ENCODE measurements around the gene WSB2.
"Not testable (repeated sequence)": the region's sequence is repeated elsewhere in the genome, so short reads cannot be mapped to it uniquely, and the experiment has no call there.

WSB2 gene

DNA sequence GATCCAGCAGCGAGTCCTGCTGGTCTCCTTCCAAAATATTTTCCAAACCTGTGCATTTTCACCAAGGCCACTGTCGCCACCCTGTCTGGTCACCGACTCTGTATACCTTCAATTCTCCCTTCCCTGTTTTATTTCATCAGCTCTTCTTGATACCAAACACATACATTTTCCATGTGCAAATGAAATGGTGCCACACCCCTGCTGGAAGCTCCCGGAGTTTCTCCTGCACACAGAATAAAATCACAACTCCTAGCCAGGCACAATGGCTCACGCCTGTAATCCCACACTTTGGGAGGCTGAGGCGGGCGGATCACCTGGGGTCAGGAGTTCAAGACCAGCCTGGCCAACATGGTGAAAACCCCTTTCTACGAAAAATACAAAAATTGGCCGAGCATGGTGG, 28.8 kb upstream of the WSB2 start:
- no peaks in the 10 kb centered on the region for H3K36me3 ChIP-seq (ENCODE audit: insufficient read depth)
- no peaks in the 10 kb centered on the region for H4K20me1 ChIP-seq (ENCODE audit: insufficient read depth)
- no peak for TF ChIP-seq CTCF (conservative IDR thresholded peaks at IDR 0.05; ENCODE audit: low read depth, low read length)
- H3K4me1 ChIP-seq (ENCODE audit: low read depth, poor library complexity, severe bottlenecking): no peaks in the 10 kb centered on the region
- H3K79me2 ChIP-seq (ENCODE audit: insufficient read depth, low read depth): no peaks in the 10 kb centered on the region
- no peak overlapping the region for H3K27ac ChIP-seq
- no peak overlapping the region for H3K4me3 ChIP-seq (IDR thresholded peaks at IDR 0.05; ENCODE audit: insufficient read depth, low read depth, low read length)
- no peak overlapping the region for H3K4me2 ChIP-seq
- no peak overlapping the region for H2AFZ ChIP-seq (ENCODE audit: low read depth)
- no peak overlapping the region for H3K9ac ChIP-seq
- H3K27me3 ChIP-seq (ENCODE audit: insufficient read depth, low read depth): no peaks in the 10 kb centered on the region

GRCh38 chr12:118082161-118082560, 21.2 kb upstream of the WSB2 start:
- Histone ChIP-seq H3K79me2 (ENCODE audit: insufficient read depth, low read depth) (no peaks in the 10 kb centered on the region), H3K4me3 (IDR thresholded peaks at IDR 0.05; ENCODE audit: insufficient read depth, low read depth, low read length) (no peak overlapping the region), H3K27me3 (ENCODE audit: insufficient read depth, low read depth) (no peaks in the 10 kb centered on the region), H3K9ac (no peak overlapping the region), H3K27ac (no peak overlapping the region), H3K4me2 (no peak overlapping the region), H4K20me1 (ENCODE audit: insufficient read depth) (no peaks in the 10 kb centered on the region), H3K36me3 (ENCODE audit: insufficient read depth) (no peaks in the 10 kb centered on the region), H2AFZ (ENCODE audit: low read depth) (no peak overlapping the region), H3K4me1 (ENCODE audit: low read depth, poor library complexity, severe bottlenecking) (no peaks in the 10 kb centered on the region)
- no peak for TF ChIP-seq CTCF (conservative IDR thresholded peaks at IDR 0.05; ENCODE audit: low read depth, low read length)

DNA sequence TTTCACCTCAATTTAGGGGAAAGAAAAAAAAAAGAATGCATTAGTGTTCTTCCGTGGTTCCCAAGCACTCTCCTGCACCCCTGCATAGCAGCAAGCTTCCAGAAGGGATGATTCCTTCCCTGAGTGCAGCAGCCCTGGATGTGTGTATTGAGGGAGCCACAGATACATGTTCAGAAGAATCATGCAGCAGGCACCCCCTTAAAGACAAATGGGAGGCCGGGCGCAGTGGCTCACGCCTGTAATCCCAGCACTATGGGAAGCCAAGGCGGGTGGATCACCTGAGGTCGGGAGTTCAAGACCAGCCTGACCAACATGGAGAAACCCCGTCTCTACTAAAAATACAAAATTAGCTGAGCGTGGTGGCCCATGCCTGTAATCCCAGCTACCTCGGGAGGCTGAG, 20.5 kb upstream of the WSB2 start:
- not testable (repeated sequence) for H3K4me2 ChIP-seq; H3K27me3 ChIP-seq (ENCODE audit: insufficient read depth, low read depth); H3K36me3 ChIP-seq (ENCODE audit: insufficient read depth); H4K20me1 ChIP-seq (ENCODE audit: insufficient read depth); H3K4me1 ChIP-seq (ENCODE audit: low read depth, poor library complexity, severe bottlenecking); H3K9ac ChIP-seq; H3K27ac ChIP-seq; H3K79me2 ChIP-seq (ENCODE audit: insufficient read depth, low read depth); H3K4me3 ChIP-seq (IDR thresholded peaks at IDR 0.05; ENCODE audit: insufficient read depth, low read depth, low read length); H2AFZ ChIP-seq (ENCODE audit: low read depth)

DNA sequence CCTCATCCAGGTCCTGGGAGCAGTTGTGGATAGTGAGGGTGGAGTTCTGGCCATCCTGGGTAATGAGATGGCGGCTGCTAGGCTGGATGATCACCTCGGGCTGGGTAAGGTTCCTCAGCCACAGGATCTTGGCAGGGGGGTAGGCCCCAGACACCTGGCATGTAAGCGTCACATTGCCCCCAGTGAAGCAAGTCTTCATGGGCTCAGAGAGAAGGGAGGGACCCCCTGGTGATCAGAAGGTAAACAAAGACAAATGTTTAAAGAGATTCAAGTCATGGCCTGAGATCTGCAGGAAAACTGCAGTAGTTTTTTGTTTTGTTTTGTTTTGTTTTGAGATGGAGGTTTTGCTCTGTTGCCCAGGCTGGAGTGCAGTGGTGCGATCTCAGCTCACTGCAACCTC, 12.8 kb upstream of the WSB2 start:
- Histone ChIP-seq H4K20me1 (ENCODE audit: insufficient read depth) (no peaks in the 10 kb centered on the region), H3K4me3 (IDR thresholded peaks at IDR 0.05; ENCODE audit: insufficient read depth, low read depth, low read length) (no peak overlapping the region), H3K27ac (no peak overlapping the region), H3K36me3 (ENCODE audit: insufficient read depth) (no peaks in the 10 kb centered on the region), H3K4me2 (no peak overlapping the region), H3K9ac (no peak overlapping the region), H3K79me2 (ENCODE audit: insufficient read depth, low read depth) (no peaks in the 10 kb centered on the region), H2AFZ (ENCODE audit: low read depth) (no peak overlapping the region), H3K27me3 (ENCODE audit: insufficient read depth, low read depth) (no peaks in the 10 kb centered on the region), H3K4me1 (ENCODE audit: low read depth, poor library complexity, severe bottlenecking) (no peaks in the 10 kb centered on the region)
- no peak for TF ChIP-seq CTCF (conservative IDR thresholded peaks at IDR 0.05; ENCODE audit: low read depth, low read length)

GRCh38 chr12:118070650-118071049, 9.7 kb upstream of the WSB2 start:
- no peak for TF ChIP-seq CTCF (conservative IDR thresholded peaks at IDR 0.05; ENCODE audit: low read depth, low read length)
- Histone ChIP-seq H2AFZ (ENCODE audit: low read depth) (no peak overlapping the region), H3K9ac (no peak overlapping the region), H3K79me2 (ENCODE audit: insufficient read depth, low read depth) (no peaks in the 10 kb centered on the region), H3K36me3 (ENCODE audit: insufficient read depth) (no peaks in the 10 kb centered on the region), H3K4me1 (ENCODE audit: low read depth, poor library complexity, severe bottlenecking) (no peaks in the 10 kb centered on the region), H3K4me2 (no peak overlapping the region), H4K20me1 (ENCODE audit: insufficient read depth) (no peaks in the 10 kb centered on the region), H3K4me3 (IDR thresholded peaks at IDR 0.05; ENCODE audit: insufficient read depth, low read depth, low read length) (no peak overlapping the region), H3K27me3 (ENCODE audit: insufficient read depth, low read depth) (no peaks in the 10 kb centered on the region), H3K27ac (no peak overlapping the region)

Data from KMS-11 (cell line).